Stimulated activated CD8-positive, alpha-beta memory T cell treated with anti-CD3 and anti-CD28 coated beads, Interleukin-7, amount 100 ng/mL, for 4 hours (primary cell): Measurements from ENCODE around the gene CCT4.
"Not testable (repeated sequence)": the region's sequence is repeated elsewhere in the genome, so short reads cannot be mapped to it uniquely, and the experiment has no call there.

ENCODE experiments used
- DNase-seq, 2 donors: peaks; one replicate each; pipeline ENCODE4 v3.0.0-alpha.2; 2020; ENCODE audit warnings: low read depth in 2 of 2

CCT4 gene

GRCh38 chr2:61879351-61879750 lies 9.1 kb downstream of the CCT4 start:
- not testable (repeated sequence) for DNase-seq

- DNase-seq, result no peak
Measured at GRCh38 chr2:61878761-61879160, 9.7 kb downstream of the CCT4 start.

GRCh38 chr2:61877571-61878245 lies 10.7 kb downstream of the CCT4 start:
- no peak for DNase-seq

- DNase-seq, result no peak
Measured at GRCh38 chr2:61876400-61876799, 12.1 kb downstream of the CCT4 start.

GRCh38 chr2:61866482-61867089 lies 21.9 kb downstream of the CCT4 start:
- DNase-seq, result not testable (repeated sequence)

- no peak for DNase-seq
Measured at GRCh38 chr2:61862085-61862484, 26.4 kb downstream of the CCT4 start.

- DNase-seq, result no peak
Measured at GRCh38 chr2:61857224-61857623, 31.2 kb downstream of the CCT4 start.

GRCh38 chr2:61855318-61855613 lies 33.2 kb downstream of the CCT4 start:
- DNase-seq, result no peak

GRCh38 chr2:61854564-61855317 lies 33.7 kb downstream of the CCT4 start:
- DNase-seq, result peak; percentile 78 to 90

GRCh38 chr2:61853847-61854563 lies 34.5 kb downstream of the CCT4 start, which contains the start of gene FAM161A:
Gene FAM161A, minus strand, starts transcription at chr2:61854060. Its CDS starts 19 bp downstream, at chr2:61854041.
- peak; percentile 49 to 72 for DNase-seq

- DNase-seq, result no peak
Measured at GRCh38 chr2:61853086-61853846, 35.2 kb downstream of the CCT4 start.

GRCh38 chr2:61851270-61851669 lies 37.2 kb downstream of the CCT4 start:
- not testable (repeated sequence) for DNase-seq

- no peak for DNase-seq
Measured at GRCh38 chr2:61845320-61845719, 43.1 kb downstream of the CCT4 start.

- DNase-seq, result no peak
Measured at GRCh38 chr2:61841286-61841685, 47.2 kb downstream of the CCT4 start.

GRCh38 chr2:61834893-61835292 lies 53.6 kb downstream of the CCT4 start:
- DNase-seq, result no peak

- no peak for DNase-seq
Measured at GRCh38 chr2:61833971-61834370, 54.5 kb downstream of the CCT4 start.

- no peak for DNase-seq
Measured at GRCh38 chr2:61832183-61832841, 56.1 kb downstream of the CCT4 start.

GRCh38 chr2:61822255-61822654 lies 66.2 kb downstream of the CCT4 start:
- DNase-seq, result no peak
